Fibroblast of the aortic adventitia (primary cell): ENCODE data around the gene GSG1L. TPM values are rescaled to one million over a fixed set of nuclear protein-coding genes. Genes with fewer than 3 reads are reported as not detected.

Experiments
- DNase-seq: peaks from one replicate; pipeline ENCODE4 v3.0.0-alpha.2; 2010; ENCODE audit warnings: low read depth
- H3K4me3 ChIP-seq: 2 replicates; pipeline ENCODE4 v1.5.1; 2011; ENCODE audit warnings: low read depth, mild to moderate bottlenecking, control low read depth, low read length, moderate library complexity
- total RNA-seq: library from RNA; depleted of rRNA; stranded (reverse); fragments of >200 nt; gene quantifications from 2 replicates; pipeline ENCODE4 v1.2.3, GENCODE V29; 2012; ENCODE audit warnings: low replicate concordance
- TF ChIP-seq, protein P1 (sequence below): IDR thresholded peaks from 2 replicates; pipeline ENCODE4 v1.5.1; 2011; ENCODE audit warnings: mild to moderate bottlenecking, low read length, control low read depth, inconsistent platforms; ENCODE audit not compliant: insufficient read depth

GSG1L gene
- total RNA-seq, 1 donor, result not detected

DNA sequence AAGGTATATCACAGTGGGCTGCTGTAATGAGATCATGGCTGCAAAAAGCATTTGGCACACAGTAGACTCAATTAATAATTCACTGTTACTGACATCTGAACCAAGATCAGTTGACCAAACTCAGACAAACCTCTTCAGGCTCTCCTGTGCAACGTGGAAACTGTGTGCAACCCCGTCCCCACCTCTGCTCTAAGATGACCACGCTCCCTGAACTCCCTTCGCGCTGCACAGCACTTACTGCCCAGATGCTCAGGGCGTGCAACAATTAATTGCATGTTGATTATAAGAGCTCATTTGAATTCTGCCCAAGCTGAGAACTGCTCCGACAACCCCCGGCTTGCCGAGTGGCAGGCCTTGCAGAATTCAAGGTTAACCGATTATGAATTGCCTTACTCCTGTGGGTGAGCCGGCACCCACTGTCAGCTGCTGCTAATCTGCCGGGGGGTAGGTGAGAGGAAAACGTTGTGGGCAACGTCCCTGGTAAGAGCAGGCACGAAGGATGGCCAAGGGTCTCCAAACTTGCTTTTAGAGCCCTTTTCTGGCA is 1.3 kb upstream of the GSG1L start:
- no peak for DNase-seq
- no peak overlapping the region for H3K4me3 ChIP-seq
- TF ChIP-seq, protein P1, sequence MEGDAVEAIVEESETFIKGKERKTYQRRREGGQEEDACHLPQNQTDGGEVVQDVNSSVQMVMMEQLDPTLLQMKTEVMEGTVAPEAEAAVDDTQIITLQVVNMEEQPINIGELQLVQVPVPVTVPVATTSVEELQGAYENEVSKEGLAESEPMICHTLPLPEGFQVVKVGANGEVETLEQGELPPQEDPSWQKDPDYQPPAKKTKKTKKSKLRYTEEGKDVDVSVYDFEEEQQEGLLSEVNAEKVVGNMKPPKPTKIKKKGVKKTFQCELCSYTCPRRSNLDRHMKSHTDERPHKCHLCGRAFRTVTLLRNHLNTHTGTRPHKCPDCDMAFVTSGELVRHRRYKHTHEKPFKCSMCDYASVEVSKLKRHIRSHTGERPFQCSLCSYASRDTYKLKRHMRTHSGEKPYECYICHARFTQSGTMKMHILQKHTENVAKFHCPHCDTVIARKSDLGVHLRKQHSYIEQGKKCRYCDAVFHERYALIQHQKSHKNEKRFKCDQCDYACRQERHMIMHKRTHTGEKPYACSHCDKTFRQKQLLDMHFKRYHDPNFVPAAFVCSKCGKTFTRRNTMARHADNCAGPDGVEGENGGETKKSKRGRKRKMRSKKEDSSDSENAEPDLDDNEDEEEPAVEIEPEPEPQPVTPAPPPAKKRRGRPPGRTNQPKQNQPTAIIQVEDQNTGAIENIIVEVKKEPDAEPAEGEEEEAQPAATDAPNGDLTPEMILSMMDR, result no peak

GRCh38 chr16:28064150-28064549 is 636 bp upstream of the GSG1L start:
- TF ChIP-seq, protein P1, result no peak
- DNase-seq, result no peak
- H3K4me3 ChIP-seq, result no peak overlapping the region

GRCh38 chr16:28062847-28063521 is 530 bp downstream of the GSG1L start:
- peak overlapping the region; percentile 17 for H3K4me3 ChIP-seq
- no peak for DNase-seq
- TF ChIP-seq, protein P1, result no peak

DNA sequence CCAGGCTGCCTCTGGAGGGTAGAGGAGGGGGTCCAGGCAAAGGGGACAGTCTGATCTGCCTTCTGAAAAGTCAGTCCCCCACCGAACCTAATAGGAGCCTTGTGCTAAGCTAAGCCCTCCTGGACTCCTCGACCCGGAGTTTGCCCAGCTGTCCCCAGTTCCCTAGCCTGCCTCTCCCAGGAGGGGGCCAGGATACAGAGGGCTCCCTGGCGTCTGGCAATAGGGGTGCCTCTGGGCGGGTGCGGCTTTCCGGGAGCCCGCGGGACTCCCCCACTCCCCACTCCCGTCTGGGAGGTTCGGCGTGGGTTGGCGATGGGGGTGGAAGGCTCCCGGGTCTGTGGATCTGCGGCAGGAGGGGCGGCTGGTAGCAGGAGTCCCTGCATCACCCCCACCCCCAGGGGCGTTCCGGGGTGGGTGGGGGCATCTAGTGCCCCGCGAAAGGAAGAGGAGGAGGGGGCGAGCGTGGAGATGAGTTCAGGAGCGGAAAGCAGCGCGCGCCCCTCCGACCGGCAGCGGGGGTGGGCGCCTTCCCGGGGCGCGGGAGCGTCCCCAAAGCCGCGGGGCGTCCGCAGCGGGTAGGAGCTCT is 1.2 kb downstream of the GSG1L start:
- H3K4me3 ChIP-seq, result no peak overlapping the region
- TF ChIP-seq, protein P1, result no peak
- no peak for DNase-seq

DNA sequence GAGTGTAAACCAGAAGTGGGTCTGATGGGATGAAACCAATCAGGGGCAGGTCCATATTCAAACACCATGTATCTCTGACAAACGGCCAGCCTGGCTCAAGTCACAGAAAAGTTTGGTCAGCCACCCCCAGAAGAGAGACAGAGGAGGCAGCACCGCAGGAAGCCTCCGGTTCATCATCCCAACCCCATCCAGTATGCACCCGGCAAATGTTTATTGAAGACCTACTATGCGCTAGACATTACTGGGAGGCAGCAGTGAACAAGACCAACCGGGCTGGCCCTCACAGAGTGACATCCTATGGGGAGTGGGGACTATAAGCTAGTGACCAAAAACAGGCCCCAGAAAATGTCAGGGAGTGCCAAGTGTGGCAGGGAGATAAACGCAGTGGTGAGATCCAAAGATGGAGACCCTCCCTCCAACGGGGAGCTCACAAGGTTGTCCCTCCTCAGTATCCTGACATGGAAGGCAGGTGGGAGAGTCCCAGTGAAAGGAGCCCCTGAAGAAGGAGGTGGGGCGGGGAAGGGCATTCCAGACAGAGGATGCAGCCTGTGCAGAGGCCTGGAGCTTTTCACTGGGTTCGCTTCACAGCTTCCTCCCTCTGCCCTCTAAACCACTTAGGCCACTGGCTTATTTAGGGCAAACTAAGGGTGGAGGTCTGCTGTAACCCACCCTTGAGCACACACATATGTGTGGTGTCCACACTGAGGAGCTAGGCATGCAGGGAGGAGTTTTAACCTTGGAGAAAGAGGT is 2.0 kb downstream of the GSG1L start:
- TF ChIP-seq, protein P1, result no peak
- no peak for DNase-seq
- no peak overlapping the region for H3K4me3 ChIP-seq

GRCh38 chr16:28059841-28060575 is 3.5 kb downstream of the GSG1L start:
- no peak for DNase-seq
- no peak overlapping the region for H3K4me3 ChIP-seq
- TF ChIP-seq, protein P1, result no peak
